AG04450 (cell line): Measurements from ENCODE around the gene STAMBPL1. TPM values are rescaled to one million over a fixed set of nuclear protein-coding genes. Genes with fewer than 3 reads are reported as not detected.

Source experiments
- CTCF ChIA-PET: fragments of 300-600, 350-600 bp; formaldehyde crosslinking; extraction: SDS; loops from one replicate; lab custom pipeline; 2022; ENCODE audit warnings: antibody characterized with exemption, inconsistent platforms; lab: Charles Lee
- POLR2A ChIA-PET: fragments of 350-600 bp; formaldehyde crosslinking; extraction: SDS; loops from one replicate; lab custom pipeline; 2021; ENCODE audit warnings: antibody characterized with exemption, inconsistent platforms; lab: Yijun Ruan, JAX
- DNase-seq: peaks from one replicate; pipeline ENCODE4 v3.0.0-alpha.2; 2011; ENCODE audit warnings: low read depth, low spot score
- H3K27ac ChIP-seq: one replicate; pipeline ENCODE4 v1.5.1; 2012; ENCODE audit warnings: low read depth, low read length, control low read depth
- H3K27me3 ChIP-seq: one replicate; pipeline ENCODE4 v1.6.0; 2012; ENCODE audit warnings: low read length; ENCODE audit not compliant: control insufficient read depth, insufficient read depth
- H3K4me3 ChIP-seq: 2 replicates; pipeline ENCODE4 v1.5.1; 2011; ENCODE audit warnings: mild to moderate bottlenecking, low read depth, low read length, control low read depth
- H3K9me3 ChIP-seq: 2 replicates; pipeline ENCODE4 v1.5.1; 2012; ENCODE audit warnings: low read length; ENCODE audit not compliant: control insufficient read depth, insufficient read depth
- CTCF ChIP-seq: IDR thresholded peaks from 2 replicates; pipeline ENCODE4 v1.5.1; 2011; ENCODE audit warnings: low read depth, low read length, control low read depth, inconsistent platforms
- polyA plus RNA-seq: library from polyadenylated mRNA; depleted of rRNA; stranded (reverse); fragments of >200 nt; gene quantifications from 2 replicates; pipeline ENCODE4 v1.2.3, GENCODE V29; 2011

STAMBPL1 gene
- polyA plus RNA-seq, 1 experiment, result 50.3 TPM

- H3K4me3 ChIP-seq, result no peak overlapping the region
- CTCF ChIA-PET, result interaction anchor here (0.6 to 7.3 kb wide), 5 partner anchors 49 to 280 kb away, joined by 4 to 244 read pairs (median 12); partner anchors contain the start of gene FAS
- POLR2A ChIA-PET, result no interaction called here
- TF ChIP-seq CTCF, result no peak
- no peaks in the 10 kb centered on the region for H3K9me3 ChIP-seq
- DNase-seq, result no peak
- H3K27me3 ChIP-seq, result no peaks in the 10 kb centered on the region
- peak overlapping the region; percentile 25 for H3K27ac ChIP-seq
Observed at GRCh38 chr10:88938039-88938438, 58.0 kb downstream of the STAMBPL1 start.

GRCh38 chr10:88938938-88939337, 58.9 kb downstream of the STAMBPL1 start:
- no peak for TF ChIP-seq CTCF
- Histone ChIP-seq H3K4me3 (no peak overlapping the region), H3K27ac (no peak overlapping the region), H3K9me3 (no peaks in the 10 kb centered on the region), H3K27me3 (no peaks in the 10 kb centered on the region)
- CTCF ChIA-PET, result interaction anchor here (0.8 kb wide), 1 partner anchor 48 kb away, joined by 4 read pairs; no protein-coding TSS in a partner anchor
- DNase-seq, result no peak
- POLR2A ChIA-PET, result no interaction called here

- POLR2A ChIA-PET, result no interaction called here
- CTCF ChIA-PET, result interaction anchor here (1.5 to 1.7 kb wide), 2 partner anchors 46 to 105 kb away, joined by 6 to 8 read pairs; no protein-coding TSS in a partner anchor
- DNase-seq, result no peak
Observed at GRCh38 chr10:88941026-88941425, 61.0 kb downstream of the STAMBPL1 start.

GRCh38 chr10:88943778-88944177, 63.7 kb downstream of the STAMBPL1 start:
- Histone ChIP-seq H3K27ac (no peak overlapping the region), H3K27me3 (no peaks in the 10 kb centered on the region), H3K4me3 (no peak overlapping the region), H3K9me3 (no peaks in the 10 kb centered on the region)
- no peak for DNase-seq
- TF ChIP-seq CTCF, result no peak
- CTCF ChIA-PET, result interaction anchor here (1.5 to 6.6 kb wide), 4 partner anchors 44 to 274 kb away, joined by 4 to 42 read pairs (median 22); no protein-coding TSS in a partner anchor
- POLR2A ChIA-PET, result no interaction called here

More at GRCh38 chr10:88941026-88941425, 61.0 kb downstream of the STAMBPL1 start:
- H3K27me3 ChIP-seq, result no peaks in the 10 kb centered on the region
- H3K9me3 ChIP-seq, result no peaks in the 10 kb centered on the region
- no peak overlapping the region for H3K4me3 ChIP-seq
- H3K27ac ChIP-seq, result no peak overlapping the region
- TF ChIP-seq CTCF, result no peak

- CTCF ChIA-PET, result interaction anchor here (1.1 to 6.6 kb wide), 8 partner anchors 8 to 379 kb away, joined by 3 to 42 read pairs (median 7); no protein-coding TSS in a partner anchor
- Histone ChIP-seq H3K27ac (no peak overlapping the region), H3K27me3 (no peaks in the 10 kb centered on the region), H3K4me3 (no peak overlapping the region), H3K9me3 (no peaks in the 10 kb centered on the region)
- no peak for TF ChIP-seq CTCF
- POLR2A ChIA-PET, result interaction anchor here (1.8 kb wide), 1 partner anchor 45 kb away, joined by 6 read pairs; the partner anchor contains the start of gene FAS
- DNase-seq, result no peak
Observed at GRCh38 chr10:88944813-88945212, 64.8 kb downstream of the STAMBPL1 start.
